ENCODE results near the gene CD34.

DNA sequence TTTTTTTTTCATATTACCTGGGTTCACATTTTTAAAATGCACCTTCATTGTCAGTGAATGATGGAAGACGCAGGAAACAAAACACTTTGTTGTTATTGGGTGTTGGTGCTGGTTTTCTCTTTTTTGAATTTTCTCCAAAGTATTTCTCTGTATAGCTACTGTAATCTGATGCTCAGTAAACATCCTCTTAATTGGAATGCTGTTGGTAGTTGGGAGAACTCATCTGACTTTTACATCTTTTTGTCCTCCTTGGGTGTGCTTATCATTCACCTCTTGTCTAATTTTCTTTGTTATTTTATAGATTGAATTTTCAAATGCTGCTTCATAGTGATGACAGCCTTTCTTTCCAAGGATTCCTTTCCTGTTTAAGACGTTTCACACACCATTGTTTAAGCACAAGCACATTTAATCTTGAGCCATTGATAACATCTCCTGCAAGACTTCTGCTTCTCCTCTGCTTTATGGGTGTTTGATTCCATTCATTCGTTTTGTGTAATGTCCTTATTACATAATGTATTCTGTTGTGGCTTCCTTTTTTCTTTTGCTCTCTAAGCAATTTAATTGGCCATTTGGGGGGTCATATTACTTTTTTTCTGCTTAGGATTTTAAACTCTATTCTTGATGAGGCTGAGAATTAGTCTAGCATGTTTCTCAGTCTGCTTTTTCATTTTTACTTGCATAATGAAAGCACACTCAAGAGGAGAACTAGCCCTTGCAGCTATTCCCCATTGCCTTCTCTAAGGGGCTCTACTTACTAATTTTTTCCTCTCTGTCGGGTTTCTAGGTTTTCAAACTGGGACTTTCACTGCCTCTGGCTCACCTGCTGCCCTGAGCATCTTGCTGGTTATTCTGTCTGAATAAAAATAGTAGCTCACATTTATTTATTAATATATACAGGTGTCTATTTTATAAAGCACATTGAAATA is 42.0 kb upstream of the CD34 start:
- TF ChIP-seq, protein P1, sequence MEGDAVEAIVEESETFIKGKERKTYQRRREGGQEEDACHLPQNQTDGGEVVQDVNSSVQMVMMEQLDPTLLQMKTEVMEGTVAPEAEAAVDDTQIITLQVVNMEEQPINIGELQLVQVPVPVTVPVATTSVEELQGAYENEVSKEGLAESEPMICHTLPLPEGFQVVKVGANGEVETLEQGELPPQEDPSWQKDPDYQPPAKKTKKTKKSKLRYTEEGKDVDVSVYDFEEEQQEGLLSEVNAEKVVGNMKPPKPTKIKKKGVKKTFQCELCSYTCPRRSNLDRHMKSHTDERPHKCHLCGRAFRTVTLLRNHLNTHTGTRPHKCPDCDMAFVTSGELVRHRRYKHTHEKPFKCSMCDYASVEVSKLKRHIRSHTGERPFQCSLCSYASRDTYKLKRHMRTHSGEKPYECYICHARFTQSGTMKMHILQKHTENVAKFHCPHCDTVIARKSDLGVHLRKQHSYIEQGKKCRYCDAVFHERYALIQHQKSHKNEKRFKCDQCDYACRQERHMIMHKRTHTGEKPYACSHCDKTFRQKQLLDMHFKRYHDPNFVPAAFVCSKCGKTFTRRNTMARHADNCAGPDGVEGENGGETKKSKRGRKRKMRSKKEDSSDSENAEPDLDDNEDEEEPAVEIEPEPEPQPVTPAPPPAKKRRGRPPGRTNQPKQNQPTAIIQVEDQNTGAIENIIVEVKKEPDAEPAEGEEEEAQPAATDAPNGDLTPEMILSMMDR (IDR thresholded peaks at IDR 0.05; ENCODE audit: poor library complexity, severe bottlenecking), result no peak
- TF ChIP-seq POLR2AphosphoS5 (IDR thresholded peaks at IDR 0.05), result no peak

All from neural cell (in vitro differentiated cells).